NCI-H526 treated with DMSO at 0.1 percent for 48 hours (cell line): ENCODE measurements around the gene AK1.

Experiments used
- DNase-seq: peaks from one replicate; lab custom pipeline; 2025; lab: John Stamatoyannopoulos, UW

Gene AK1

DNA sequence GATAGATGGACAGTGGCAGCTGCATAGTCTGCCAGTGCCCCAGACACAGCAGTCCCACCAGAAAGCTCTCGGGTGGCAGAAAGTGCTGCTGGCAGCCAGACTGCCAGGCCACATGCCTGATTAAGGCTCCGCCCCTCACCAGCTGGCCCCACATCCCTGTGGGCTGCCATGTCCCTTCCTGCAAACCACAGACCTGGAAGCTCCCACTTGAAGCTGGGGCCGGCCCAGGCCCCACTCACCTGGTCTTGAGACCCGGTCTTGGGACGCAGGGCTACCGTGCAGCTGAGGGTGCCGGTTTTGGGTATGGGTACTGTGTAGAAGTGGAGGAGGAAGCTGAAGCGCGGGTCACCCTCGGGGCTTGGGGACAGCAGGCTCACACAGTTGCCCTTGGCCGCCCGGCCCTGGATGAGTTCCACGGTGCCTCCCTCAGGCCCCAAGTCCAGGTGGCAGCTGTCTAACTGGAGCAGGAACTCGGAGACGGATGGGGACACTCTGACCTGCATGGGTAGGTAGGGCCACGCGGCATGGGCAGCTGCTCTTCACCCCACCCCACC, 59.5 kb downstream of the AK1 start:
- DNase-seq: no peak

DNA sequence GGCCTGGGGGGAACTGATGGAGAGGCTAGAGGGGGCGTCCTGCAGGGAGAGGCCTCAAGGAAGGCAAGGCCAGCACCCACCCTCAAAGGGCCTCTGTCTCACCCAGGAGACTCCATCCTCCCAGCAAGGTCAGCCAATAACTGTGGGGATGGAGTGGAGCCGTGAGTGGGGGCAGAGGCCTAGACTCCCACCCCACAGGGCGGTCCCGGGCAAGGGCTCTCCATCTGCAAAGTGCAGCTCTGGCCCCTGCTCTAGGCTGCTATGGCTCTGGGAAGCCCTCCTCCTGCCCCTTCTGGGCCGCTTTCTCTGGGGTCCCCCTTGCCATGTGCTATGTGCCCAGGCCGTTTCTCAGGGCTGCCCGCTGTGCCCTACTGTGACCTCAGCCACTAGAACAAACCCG, 60.7 kb downstream of the AK1 start:
- no peak for DNase-seq
